NB4 (cell line): ENCODE data around the gene PDK4.

Experiments
- DNase-seq: peaks from one replicate; pipeline ENCODE4 v3.0.0; 2010; ENCODE audit warnings: low read depth
- H3K4me3 ChIP-seq: one replicate; pipeline ENCODE4 v1.5.1; 2011; ENCODE audit warnings: mild to moderate bottlenecking, low read depth, low read length, moderate library complexity
- MYC ChIP-seq: IDR thresholded peaks from 2 replicates; pipeline ENCODE4 v1.6.1; 2011; ENCODE audit warnings: low read depth, low read length
- POLR2A ChIP-seq: IDR thresholded peaks from 2 replicates; pipeline ENCODE4 v1.6.1; 2011; ENCODE audit warnings: mild to moderate bottlenecking; ENCODE audit not compliant: insufficient read length; ENCODE audit errors: extremely low read depth
- TF ChIP-seq, protein P1 (sequence below): IDR thresholded peaks from 2 replicates; pipeline ENCODE4 v1.6.1; 2011; ENCODE audit warnings: low read depth, low read length
- TF ChIP-seq, protein P2 (sequence below): IDR thresholded peaks from one replicate; pipeline ENCODE4 v1.5.1; 2012; ENCODE audit warnings: low read depth, low read length

PDK4 gene

DNA sequence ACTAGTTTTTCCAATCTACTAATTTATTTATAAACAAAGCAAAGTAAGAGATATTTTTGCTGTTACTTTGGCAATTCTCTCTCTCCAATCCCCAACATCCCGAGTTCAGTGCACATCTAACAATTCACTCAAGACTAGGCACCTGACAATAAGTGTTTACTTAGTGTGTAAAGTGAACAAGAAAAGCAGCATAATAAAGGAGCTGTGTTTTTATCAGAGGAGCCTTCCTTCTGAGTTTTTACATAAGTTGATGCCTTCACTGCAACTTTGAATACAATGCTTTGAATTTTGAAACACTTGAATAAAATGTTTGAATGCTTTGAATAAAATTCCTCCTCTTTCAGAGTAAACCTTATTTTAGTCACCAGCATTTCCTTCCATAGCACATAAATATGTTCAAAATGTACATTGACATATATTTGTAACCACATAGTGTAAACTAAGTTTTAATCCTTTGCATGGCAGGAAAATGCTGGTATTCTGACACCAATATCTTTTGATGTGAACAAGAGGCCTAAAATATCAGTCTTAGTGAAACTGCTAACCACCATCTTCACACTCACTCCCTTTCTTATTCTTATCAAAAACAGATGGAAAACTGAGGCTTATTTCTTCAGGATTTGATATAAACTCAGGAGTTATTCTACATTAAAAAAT, 11.4 kb downstream of the PDK4 start:
- no peak overlapping the region for H3K4me3 ChIP-seq
- no peak for TF ChIP-seq POLR2A
- TF ChIP-seq MYC, result no peak
- DNase-seq, result no peak

DNA sequence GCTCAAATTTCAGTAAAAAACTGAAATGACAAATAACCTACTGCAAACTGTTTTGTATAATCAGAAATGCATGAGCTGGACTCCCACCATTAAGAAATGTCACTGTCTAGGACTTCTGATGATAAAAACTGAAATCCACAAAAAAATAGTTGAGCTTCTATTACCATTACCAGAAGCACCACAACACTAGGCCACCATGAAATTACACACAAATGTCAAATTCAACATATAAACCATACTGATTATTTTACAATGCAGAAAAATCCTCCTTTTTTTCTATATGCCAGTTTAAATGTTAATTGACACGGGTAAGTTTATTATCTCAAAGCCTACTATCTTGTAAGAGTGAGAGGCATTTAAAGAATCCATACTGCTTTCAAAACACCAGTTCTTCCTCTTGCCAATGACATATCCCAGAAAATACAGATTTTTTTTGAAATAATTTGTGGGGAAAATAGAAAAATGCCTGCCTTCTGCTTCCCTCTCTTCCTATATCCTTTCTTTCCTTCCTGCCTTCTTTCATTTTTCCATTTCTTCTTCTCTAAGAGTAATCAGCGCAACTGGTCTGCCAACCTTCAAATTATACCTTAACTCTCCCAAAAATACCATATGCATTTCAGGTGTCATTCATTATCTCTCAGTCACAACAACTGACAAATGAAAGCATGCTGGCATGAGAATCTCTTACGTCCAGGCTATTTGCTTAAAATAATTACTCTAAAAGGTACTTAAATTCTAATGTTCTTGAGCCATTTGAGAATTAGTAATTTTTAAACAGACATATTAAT, 12.3 kb downstream of the PDK4 start:
- TF ChIP-seq, protein P1, sequence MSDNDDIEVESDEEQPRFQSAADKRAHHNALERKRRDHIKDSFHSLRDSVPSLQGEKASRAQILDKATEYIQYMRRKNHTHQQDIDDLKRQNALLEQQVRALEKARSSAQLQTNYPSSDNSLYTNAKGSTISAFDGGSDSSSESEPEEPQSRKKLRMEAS, result no peak
- TF ChIP-seq POLR2A, result no peak
- TF ChIP-seq, protein P2, sequence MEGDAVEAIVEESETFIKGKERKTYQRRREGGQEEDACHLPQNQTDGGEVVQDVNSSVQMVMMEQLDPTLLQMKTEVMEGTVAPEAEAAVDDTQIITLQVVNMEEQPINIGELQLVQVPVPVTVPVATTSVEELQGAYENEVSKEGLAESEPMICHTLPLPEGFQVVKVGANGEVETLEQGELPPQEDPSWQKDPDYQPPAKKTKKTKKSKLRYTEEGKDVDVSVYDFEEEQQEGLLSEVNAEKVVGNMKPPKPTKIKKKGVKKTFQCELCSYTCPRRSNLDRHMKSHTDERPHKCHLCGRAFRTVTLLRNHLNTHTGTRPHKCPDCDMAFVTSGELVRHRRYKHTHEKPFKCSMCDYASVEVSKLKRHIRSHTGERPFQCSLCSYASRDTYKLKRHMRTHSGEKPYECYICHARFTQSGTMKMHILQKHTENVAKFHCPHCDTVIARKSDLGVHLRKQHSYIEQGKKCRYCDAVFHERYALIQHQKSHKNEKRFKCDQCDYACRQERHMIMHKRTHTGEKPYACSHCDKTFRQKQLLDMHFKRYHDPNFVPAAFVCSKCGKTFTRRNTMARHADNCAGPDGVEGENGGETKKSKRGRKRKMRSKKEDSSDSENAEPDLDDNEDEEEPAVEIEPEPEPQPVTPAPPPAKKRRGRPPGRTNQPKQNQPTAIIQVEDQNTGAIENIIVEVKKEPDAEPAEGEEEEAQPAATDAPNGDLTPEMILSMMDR, result no peak
- TF ChIP-seq MYC, result no peak
- H3K4me3 ChIP-seq, result no peak overlapping the region
- no peak for DNase-seq

DNA sequence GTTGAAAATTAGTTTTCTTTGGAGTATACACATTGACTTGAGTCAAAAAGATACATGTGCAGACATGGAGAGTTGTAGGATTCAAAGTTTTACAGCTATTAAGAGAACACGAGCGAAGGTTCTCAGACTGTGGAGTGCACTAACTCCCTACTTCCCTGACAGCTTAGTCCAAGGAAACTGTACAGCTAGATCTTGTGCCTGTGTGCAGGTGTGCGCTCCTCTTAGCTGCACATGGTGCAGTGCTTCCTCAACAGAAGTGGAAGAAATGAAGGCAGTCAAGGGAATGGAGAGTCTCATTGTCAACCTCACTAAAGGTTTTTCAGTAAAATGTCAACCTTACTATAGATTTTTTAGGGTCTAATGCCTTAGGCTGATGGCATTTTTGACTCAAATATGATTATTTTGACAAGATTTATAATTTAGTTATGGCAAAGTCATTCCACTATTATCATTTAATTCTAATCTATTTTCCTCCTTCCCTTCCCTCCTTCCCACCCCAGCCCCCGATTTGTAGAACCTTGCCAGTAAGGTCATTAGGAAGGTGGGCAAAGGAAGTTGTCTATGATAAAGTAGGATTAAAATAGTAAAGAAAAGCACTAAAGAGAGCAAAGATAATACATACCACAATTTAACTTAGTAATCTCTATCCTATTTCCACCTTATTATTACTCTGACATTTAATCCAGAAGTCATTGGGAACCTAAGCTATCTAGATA, 13.6 kb downstream of the PDK4 start:
- no peak overlapping the region for H3K4me3 ChIP-seq
- no peak for DNase-seq
- TF ChIP-seq MYC (no peak), POLR2A (no peak)
- TF ChIP-seq, protein P1, result no peak

DNA sequence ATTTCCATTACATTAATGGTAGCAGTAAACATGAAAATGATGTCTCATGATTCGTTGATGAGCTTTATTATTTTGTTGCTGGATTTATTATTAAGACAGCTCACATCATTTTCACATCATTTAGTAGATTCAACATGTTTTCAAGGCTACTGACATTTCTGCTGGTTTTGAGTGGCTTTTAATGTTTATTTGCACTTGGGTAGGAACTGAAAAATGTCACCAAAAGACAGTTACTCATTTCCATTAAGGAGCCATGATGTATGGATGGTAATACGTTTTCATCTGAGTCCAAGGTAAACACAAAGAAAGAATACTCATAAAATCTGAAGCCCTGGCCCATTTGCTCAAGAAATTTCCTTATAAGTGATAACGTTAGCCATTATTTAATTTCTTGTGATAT, 14.8 kb downstream of the PDK4 start:
- DNase-seq, result no peak
- no peak overlapping the region for H3K4me3 ChIP-seq
- TF ChIP-seq POLR2A (no peak), MYC (no peak)
- TF ChIP-seq, protein P1, result no peak
- TF ChIP-seq, protein P2, result no peak

DNA sequence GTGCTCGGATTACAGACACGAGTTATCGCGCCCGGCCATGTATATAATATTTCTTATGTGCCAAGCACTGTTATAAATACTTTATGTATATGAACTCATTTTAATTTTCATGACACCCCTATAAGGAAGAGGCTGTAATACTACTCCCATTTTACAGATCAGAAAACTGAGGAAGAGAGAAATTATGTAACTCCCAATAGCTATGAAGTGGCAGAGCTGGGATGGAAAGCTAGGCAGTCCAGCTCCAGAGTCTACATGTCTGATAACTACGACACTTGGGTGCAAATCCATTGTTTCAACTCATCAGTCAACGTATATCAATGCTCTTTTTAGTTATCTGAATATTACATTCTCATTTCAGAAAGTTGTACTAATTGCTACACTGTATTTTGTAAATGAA, 17.0 kb downstream of the PDK4 start:
- no peak for DNase-seq
- TF ChIP-seq POLR2A (no peak), MYC (no peak)
- TF ChIP-seq, protein P2, result no peak
- TF ChIP-seq, protein P1, result no peak
- H3K4me3 ChIP-seq, result no peak overlapping the region

DNA sequence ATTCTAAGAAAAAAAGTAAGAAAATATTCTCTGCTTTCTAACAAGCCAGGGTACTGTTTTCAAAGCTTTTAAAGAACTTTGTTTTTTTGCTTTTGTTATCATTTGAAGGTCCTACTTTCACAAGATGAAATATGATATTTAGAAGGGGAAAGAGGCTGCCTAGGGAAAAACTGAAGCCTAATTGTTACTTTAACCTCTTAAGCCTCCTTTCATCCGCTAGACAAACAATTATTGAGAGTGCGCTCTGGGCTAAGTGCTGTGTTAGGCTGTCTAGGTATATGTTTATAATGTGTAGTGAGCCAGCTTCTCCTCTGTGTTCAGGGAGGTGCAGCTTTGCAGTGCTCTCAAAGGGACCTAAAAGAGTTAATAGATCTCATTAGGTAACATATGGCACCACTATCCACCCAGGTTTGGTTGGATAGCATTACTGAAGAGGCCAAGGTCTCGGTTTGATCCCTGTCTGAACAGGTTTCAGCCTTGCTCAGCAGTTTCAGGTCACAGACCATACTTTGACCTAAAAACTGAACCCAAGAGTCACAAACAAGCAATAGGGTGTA, 17.9 kb downstream of the PDK4 start:
- no peak overlapping the region for H3K4me3 ChIP-seq
- TF ChIP-seq, protein P1, result no peak
- TF ChIP-seq MYC (no peak), POLR2A (no peak)
- TF ChIP-seq, protein P2, result no peak
- DNase-seq, result no peak
